ENCODE results near the gene DOCK4. TPM values are rescaled to one million over a fixed set of nuclear protein-coding genes. Genes with fewer than 3 reads are reported as not detected.

Gene DOCK4
- total RNA-seq, 1 experiment from 2014 or later, result 4.9 TPM

- no peak overlapping the region for H3K56ac ChIP-seq (ENCODE audit: insufficient read length, low read depth, low read length)
- DNase-seq, result no peak
- H2BK120ac ChIP-seq (ENCODE audit: low read depth, low read length, poor library complexity, severe bottlenecking), result no peak overlapping the region
- no peak overlapping the region for H3K27ac ChIP-seq (ENCODE audit: insufficient read length, low read depth, low read length)
- H4K91ac ChIP-seq (ENCODE audit: insufficient read length, low read depth, low read length), result no peak overlapping the region
- no peaks in the 10 kb centered on the region for H3K4me1 ChIP-seq (ENCODE audit: insufficient read depth, low read length)
- no peak overlapping the region for H3K18ac ChIP-seq (ENCODE audit: insufficient read length, low read depth, low read length)
- no peak overlapping the region for H4K5ac ChIP-seq (ENCODE audit: insufficient read length, low read depth, low read length)
- no CpG with 5 or more reads among the region's 1 CpG for WGBS (ENCODE audit: extremely low coverage, insufficient read length, low lambda C conversion rate)
- H3K79me1 ChIP-seq (ENCODE audit: insufficient read depth, low read depth, low read length, poor library complexity, severe bottlenecking), result no peaks in the 10 kb centered on the region
- no peak overlapping the region for H2BK5ac ChIP-seq (ENCODE audit: insufficient read length, low read length)
- H2BK20ac ChIP-seq (ENCODE audit: low read depth, low read length, poor library complexity, severe bottlenecking), result no peak overlapping the region
- no peaks in the 10 kb centered on the region for H3K23me2 ChIP-seq (ENCODE audit: insufficient read length, low read depth, low read length, poor library complexity, severe bottlenecking)
- no peak overlapping the region for H3K27ac Mint-ChIP-seq
- no peak overlapping the region for H3K4me3 Mint-ChIP-seq
- no peak overlapping the region for H4K8ac ChIP-seq (replicated peaks; ENCODE audit: insufficient read length, low read depth, low read length)
- H3K27me3 ChIP-seq (ENCODE audit: insufficient read depth, low read length), result no peaks in the 10 kb centered on the region
- H2BK15ac ChIP-seq (ENCODE audit: low read depth, low read length), result no peak overlapping the region
- H3K4me2 ChIP-seq (ENCODE audit: insufficient read depth, insufficient read length, low read length), result no peak overlapping the region
- TF ChIP-seq, protein P1, sequence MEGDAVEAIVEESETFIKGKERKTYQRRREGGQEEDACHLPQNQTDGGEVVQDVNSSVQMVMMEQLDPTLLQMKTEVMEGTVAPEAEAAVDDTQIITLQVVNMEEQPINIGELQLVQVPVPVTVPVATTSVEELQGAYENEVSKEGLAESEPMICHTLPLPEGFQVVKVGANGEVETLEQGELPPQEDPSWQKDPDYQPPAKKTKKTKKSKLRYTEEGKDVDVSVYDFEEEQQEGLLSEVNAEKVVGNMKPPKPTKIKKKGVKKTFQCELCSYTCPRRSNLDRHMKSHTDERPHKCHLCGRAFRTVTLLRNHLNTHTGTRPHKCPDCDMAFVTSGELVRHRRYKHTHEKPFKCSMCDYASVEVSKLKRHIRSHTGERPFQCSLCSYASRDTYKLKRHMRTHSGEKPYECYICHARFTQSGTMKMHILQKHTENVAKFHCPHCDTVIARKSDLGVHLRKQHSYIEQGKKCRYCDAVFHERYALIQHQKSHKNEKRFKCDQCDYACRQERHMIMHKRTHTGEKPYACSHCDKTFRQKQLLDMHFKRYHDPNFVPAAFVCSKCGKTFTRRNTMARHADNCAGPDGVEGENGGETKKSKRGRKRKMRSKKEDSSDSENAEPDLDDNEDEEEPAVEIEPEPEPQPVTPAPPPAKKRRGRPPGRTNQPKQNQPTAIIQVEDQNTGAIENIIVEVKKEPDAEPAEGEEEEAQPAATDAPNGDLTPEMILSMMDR (conservative IDR thresholded peaks at IDR 0.05), result no peak
- no peaks in the 10 kb centered on the region for H3K27me3 Mint-ChIP-seq (ENCODE audit: low read depth)
- H3K4ac ChIP-seq (ENCODE audit: low read depth, low read length), result no peak overlapping the region
- no peak overlapping the region for H2AFZ ChIP-seq (ENCODE audit: low read length)
- no peaks in the 10 kb centered on the region for H3K9me3 ChIP-seq (ENCODE audit: control insufficient read depth, low read depth, low read length)
- no peak overlapping the region for H2BK12ac ChIP-seq (ENCODE audit: insufficient read length, low read depth, low read length)
- peaks cover 0 to 4% of the 10 kb centered on the region in 2 experiments; a peak in 2 of 4 replicates for H3K4me1 Mint-ChIP-seq
- no peak overlapping the region for H3K23ac ChIP-seq (ENCODE audit: insufficient read length, low read depth, low read length)
- H3K14ac ChIP-seq (ENCODE audit: insufficient read depth, low read length), result no peak overlapping the region
- H4K20me1 ChIP-seq (ENCODE audit: control insufficient read depth, insufficient read depth, insufficient read length), result no peaks in the 10 kb centered on the region
- H3T11ph ChIP-seq (ENCODE audit: low read length), result no peak overlapping the region
- H3K36me3 Mint-ChIP-seq (ENCODE audit: insufficient read depth in 1 of 3, low read depth in 3 of 3), result peaks cover 0 to 13% (median 10%) of the 10 kb centered on the region in 3 experiments; a peak in 4 of 7 replicates
- H3K9ac ChIP-seq (ENCODE audit: extremely low read depth, insufficient read length, low read length), result no peak overlapping the region
- no peak overlapping the region for H2AK5ac ChIP-seq (ENCODE audit: insufficient read length, low read length)
- H3K9me3 Mint-ChIP-seq, result peaks cover 6 to 7% of the 10 kb centered on the region in 2 experiments; a peak in 4 of 5 replicates
- no peaks in the 10 kb centered on the region for H3K79me2 ChIP-seq (ENCODE audit: insufficient read depth, low read length)
Measured at GRCh38 chr7:111836592-111836991, 369.6 kb downstream of the DOCK4 start.
